Measurements from ENCODE around the gene HTRA3. TPM values are rescaled to one million over a fixed set of nuclear protein-coding genes. Genes with fewer than 3 reads are reported as not detected.

The HTRA3 gene
- 15.5 TPM for polyA plus RNA-seq
- long read RNA-seq, donor 1, partial matches to known transcripts: 0 of 3 reads
- long read RNA-seq, donor 1, other reads (novel, unspliced or antisense): 0 of 3 reads
- long read RNA-seq, donor 2, partial matches to known transcripts: 0 of 3 reads
- long read RNA-seq, donor 2, other reads (novel, unspliced or antisense): 0 of 3 reads
- long read RNA-seq, donor 3: 0 reads
- long read RNA-seq, donor 4: 0 reads
- long read RNA-seq, donor 5, partial matches to known transcripts: 0 of 7 reads
- long read RNA-seq, donor 5, other reads (novel, unspliced or antisense): 0 of 7 reads
- long read RNA-seq, donor 6, partial matches to known transcripts: 0 of 1 reads
- long read RNA-seq, donor 6, other reads (novel, unspliced or antisense): 0 of 1 reads
- long read RNA-seq, donor 7, partial matches to known transcripts: 0 of 6 reads
- long read RNA-seq, donor 7, other reads (novel, unspliced or antisense): 0 of 6 reads
- long read RNA-seq, donor 8, partial matches to known transcripts: 0 of 1 reads
- long read RNA-seq, donor 8, other reads (novel, unspliced or antisense): 0 of 1 reads
- long read RNA-seq, donor 9, partial matches to known transcripts: 0 of 4 reads
- long read RNA-seq, donor 9, other reads (novel, unspliced or antisense): 0 of 4 reads
- long read RNA-seq, donor 10, transcript HTRA3-201 (9 exons, 2,541 nt): major isoform, 6 of 7 reads
- long read RNA-seq, donor 10, partial matches to known transcripts: 0 of 7 reads
- long read RNA-seq, donor 10, other reads (novel, unspliced or antisense): 0 of 7 reads
- long read RNA-seq, donor 11, partial matches to known transcripts: 0 of 3 reads
- long read RNA-seq, donor 11, other reads (novel, unspliced or antisense): 0 of 3 reads

GRCh38 chr4:8269535-8270417 lies at the start of gene HTRA3:
TSS of gene HTRA3 (plus strand) at chr4:8269754. CDS start at chr4:8269969, 215 bp downstream.
- H3K4me3 ChIP-seq (ENCODE audit: low read length): peak within 1 kb of the TSS; percentile 35
- no CpG with 5 or more reads among the region's 111 CpGs for WGBS (ENCODE audit: insufficient coverage, low lambda C conversion rate)
- H3K27me3 ChIP-seq (ENCODE audit: control insufficient read depth, insufficient read depth, low read length): peaks cover 29% of the 10 kb centered on the region
- H3K9me3 ChIP-seq (ENCODE audit: control insufficient read depth, low read depth, low read length): no peaks in the 10 kb centered on the region
- peak in 1 of 2 donors; percentile 29 for DNase-seq
- no peak within 1 kb of the TSS for H3K27ac ChIP-seq (ENCODE audit: low read length)
- no peaks in the 10 kb centered on the region for H3K36me3 ChIP-seq (ENCODE audit: control insufficient read depth, insufficient read depth, low read length)
- H3K4me1 ChIP-seq (ENCODE audit: control insufficient read depth, insufficient read depth, low read length): peaks cover 6% of the 10 kb centered on the region

- WGBS (ENCODE audit: insufficient coverage, low lambda C conversion rate): 94% methylated on average over 2 of the region's 7 CpGs
- H3K4me3 ChIP-seq (ENCODE audit: low read length): no peak overlapping the region
- peaks cover 7% of the 10 kb centered on the region for H3K4me1 ChIP-seq (ENCODE audit: control insufficient read depth, insufficient read depth, low read length)
- no peaks in the 10 kb centered on the region for H3K9me3 ChIP-seq (ENCODE audit: control insufficient read depth, low read depth, low read length)
- no peaks in the 10 kb centered on the region for H3K27me3 ChIP-seq (ENCODE audit: control insufficient read depth, insufficient read depth, low read length)
- H3K27ac ChIP-seq (ENCODE audit: low read length): no peak overlapping the region
- no peak for DNase-seq
- H3K36me3 ChIP-seq (ENCODE audit: control insufficient read depth, insufficient read depth, low read length): peaks cover 80% of the 10 kb centered on the region
Observed at GRCh38 chr4:8220661-8221450, 48.7 kb upstream of the HTRA3 start.

- DNase-seq: no peak
- H3K36me3 ChIP-seq (ENCODE audit: control insufficient read depth, insufficient read depth, low read length): peaks cover 78% of the 10 kb centered on the region
- no peaks in the 10 kb centered on the region for H3K9me3 ChIP-seq (ENCODE audit: control insufficient read depth, low read depth, low read length)
- no peak overlapping the region for H3K27ac ChIP-seq (ENCODE audit: low read length)
- no peaks in the 10 kb centered on the region for H3K27me3 ChIP-seq (ENCODE audit: control insufficient read depth, insufficient read depth, low read length)
- H3K4me1 ChIP-seq (ENCODE audit: control insufficient read depth, insufficient read depth, low read length): peaks cover 11% of the 10 kb centered on the region
- 100% methylated on average over 1 of the region's 5 CpGs for WGBS (ENCODE audit: insufficient coverage, low lambda C conversion rate)
- no peak overlapping the region for H3K4me3 ChIP-seq (ENCODE audit: low read length)
Observed at GRCh38 chr4:8221476-8221875, 48.1 kb upstream of the HTRA3 start.

GRCh38 chr4:8221985-8222384 lies 47.6 kb upstream of the HTRA3 start:
- Histone ChIP-seq H3K4me1 (ENCODE audit: control insufficient read depth, insufficient read depth, low read length) (peaks cover 12% of the 10 kb centered on the region), H3K4me3 (ENCODE audit: low read length) (no peak overlapping the region), H3K9me3 (ENCODE audit: control insufficient read depth, low read depth, low read length) (no peaks in the 10 kb centered on the region), H3K27ac (ENCODE audit: low read length) (no peak overlapping the region), H3K27me3 (ENCODE audit: control insufficient read depth, insufficient read depth, low read length) (no peaks in the 10 kb centered on the region), H3K36me3 (ENCODE audit: control insufficient read depth, insufficient read depth, low read length) (peaks cover 79% of the 10 kb centered on the region)
- no peak for DNase-seq

- no CpG with 5 or more reads among the region's 15 CpGs for WGBS (ENCODE audit: insufficient coverage, low lambda C conversion rate)
- H3K27me3 ChIP-seq (ENCODE audit: control insufficient read depth, insufficient read depth, low read length): no peaks in the 10 kb centered on the region
- no peak overlapping the region for H3K27ac ChIP-seq (ENCODE audit: low read length)
- H3K9me3 ChIP-seq (ENCODE audit: control insufficient read depth, low read depth, low read length): no peaks in the 10 kb centered on the region
- H3K4me1 ChIP-seq (ENCODE audit: control insufficient read depth, insufficient read depth, low read length): peaks cover 12% of the 10 kb centered on the region
- no peak for DNase-seq
- H3K4me3 ChIP-seq (ENCODE audit: low read length): no peak overlapping the region
- peaks cover 76% of the 10 kb centered on the region for H3K36me3 ChIP-seq (ENCODE audit: control insufficient read depth, insufficient read depth, low read length)
Observed at GRCh38 chr4:8222609-8223388, 46.8 kb upstream of the HTRA3 start.

GRCh38 chr4:8224267-8224974 lies 45.1 kb upstream of the HTRA3 start:
- no peak overlapping the region for H3K27ac ChIP-seq (ENCODE audit: low read length)
- H3K4me1 ChIP-seq (ENCODE audit: control insufficient read depth, insufficient read depth, low read length): peaks cover 12% of the 10 kb centered on the region
- no peak for DNase-seq
- peaks cover 72% of the 10 kb centered on the region for H3K36me3 ChIP-seq (ENCODE audit: control insufficient read depth, insufficient read depth, low read length)
- WGBS (ENCODE audit: insufficient coverage, low lambda C conversion rate): no CpG with 5 or more reads among the region's 12 CpGs
- no peaks in the 10 kb centered on the region for H3K9me3 ChIP-seq (ENCODE audit: control insufficient read depth, low read depth, low read length)
- no peaks in the 10 kb centered on the region for H3K27me3 ChIP-seq (ENCODE audit: control insufficient read depth, insufficient read depth, low read length)
- no peak overlapping the region for H3K4me3 ChIP-seq (ENCODE audit: low read length)

GRCh38 chr4:8224975-8225625 lies 44.5 kb upstream of the HTRA3 start:
- H3K9me3 ChIP-seq (ENCODE audit: control insufficient read depth, low read depth, low read length): no peaks in the 10 kb centered on the region
- no peak for DNase-seq
- no peak overlapping the region for H3K27ac ChIP-seq (ENCODE audit: low read length)

GRCh38 chr4:8225706-8226443 lies 43.7 kb upstream of the HTRA3 start:
- H3K27me3 ChIP-seq (ENCODE audit: control insufficient read depth, insufficient read depth, low read length): no peaks in the 10 kb centered on the region
- H3K36me3 ChIP-seq (ENCODE audit: control insufficient read depth, insufficient read depth, low read length): peaks cover 60% of the 10 kb centered on the region
- no CpG with 5 or more reads among the region's 10 CpGs for WGBS (ENCODE audit: insufficient coverage, low lambda C conversion rate)
- H3K9me3 ChIP-seq (ENCODE audit: control insufficient read depth, low read depth, low read length): no peaks in the 10 kb centered on the region
- no peak overlapping the region for H3K27ac ChIP-seq (ENCODE audit: low read length)
- no peak overlapping the region for H3K4me3 ChIP-seq (ENCODE audit: low read length)
- peaks cover 12% of the 10 kb centered on the region for H3K4me1 ChIP-seq (ENCODE audit: control insufficient read depth, insufficient read depth, low read length)
- DNase-seq: no peak

More at GRCh38 chr4:8224975-8225625, 44.5 kb upstream of the HTRA3 start:
- Histone ChIP-seq H3K4me1 (ENCODE audit: control insufficient read depth, insufficient read depth, low read length) (peaks cover 12% of the 10 kb centered on the region), H3K36me3 (ENCODE audit: control insufficient read depth, insufficient read depth, low read length) (peaks cover 68% of the 10 kb centered on the region), H3K4me3 (ENCODE audit: low read length) (no peak overlapping the region), H3K27me3 (ENCODE audit: control insufficient read depth, insufficient read depth, low read length) (no peaks in the 10 kb centered on the region)
- WGBS (ENCODE audit: insufficient coverage, low lambda C conversion rate): no CpG with 5 or more reads among the region's 12 CpGs
